Jurkat, Clone E6-1 (cell line): ENCODE measurements around the gene TAS1R2.

Source experiments
- DNase-seq: peaks from one replicate; pipeline ENCODE4 v3.0.0-alpha.2; 2011; ENCODE audit warnings: low read depth, low spot score
- H3K4me3 ChIP-seq: 2 replicates; pipeline ENCODE4 v1.5.1; 2011; ENCODE audit warnings: mild to moderate bottlenecking, low read length, control low read depth, moderate library complexity

Gene TAS1R2

DNA sequence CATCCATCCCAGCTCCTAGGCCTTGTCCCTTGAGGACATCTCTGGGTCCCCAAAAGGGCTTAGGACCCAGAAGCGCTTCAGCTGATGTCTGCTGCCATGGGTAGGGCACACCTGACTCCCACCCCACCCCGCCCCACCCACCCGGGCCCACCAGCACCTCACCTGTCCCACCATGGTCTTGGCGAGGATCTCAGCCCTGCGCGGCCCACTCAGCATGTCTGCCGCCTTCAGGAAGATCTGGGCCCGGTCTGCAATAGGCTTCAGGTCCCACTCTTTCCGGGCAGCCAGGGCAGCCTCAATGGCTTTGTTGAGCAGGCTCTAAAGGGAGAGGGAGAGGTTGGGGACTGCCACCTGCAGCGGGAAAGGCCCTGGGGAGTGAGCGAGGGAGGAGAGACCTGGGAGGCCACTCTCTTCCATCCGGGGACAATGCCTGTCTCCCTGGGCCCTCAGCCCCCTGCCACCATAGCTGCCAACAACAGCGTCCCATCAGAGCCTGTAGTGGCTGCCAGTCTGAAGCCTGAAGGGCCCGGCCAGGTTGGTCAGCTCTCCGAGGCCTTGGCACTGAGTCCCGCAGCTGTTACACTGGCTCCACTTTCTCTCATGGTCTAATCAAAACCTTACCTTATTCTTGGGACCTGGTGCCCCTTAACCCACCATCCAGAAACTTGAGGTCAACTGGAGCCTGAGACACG lies 26.0 kb upstream of the TAS1R2 start:
- no peak for DNase-seq

DNA sequence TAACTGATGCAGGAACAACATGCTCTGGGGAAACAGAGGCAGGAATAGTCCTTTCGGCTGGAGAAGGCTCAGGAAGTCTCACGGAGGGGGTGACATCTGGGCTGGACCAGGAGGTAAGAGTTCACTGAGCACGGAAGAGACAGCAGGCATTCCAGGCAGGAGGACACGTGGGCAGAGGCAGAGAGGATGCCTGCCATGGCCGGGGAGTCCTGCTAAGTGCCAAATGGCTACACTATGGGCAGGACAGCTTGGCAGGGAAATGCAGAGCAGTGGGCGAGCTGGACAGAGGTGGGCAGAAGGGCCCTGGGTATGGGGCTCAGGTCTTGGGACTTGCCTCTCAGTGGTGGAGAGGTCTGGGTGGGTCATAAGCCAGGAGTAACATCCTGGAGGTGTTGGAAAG lies 25.3 kb upstream of the TAS1R2 start:
- no peak overlapping the region for H3K4me3 ChIP-seq
- no peak for DNase-seq

More for the DNA sequence above, 26.0 kb upstream of the TAS1R2 start:
- H3K4me3 ChIP-seq, result no peak overlapping the region

DNA sequence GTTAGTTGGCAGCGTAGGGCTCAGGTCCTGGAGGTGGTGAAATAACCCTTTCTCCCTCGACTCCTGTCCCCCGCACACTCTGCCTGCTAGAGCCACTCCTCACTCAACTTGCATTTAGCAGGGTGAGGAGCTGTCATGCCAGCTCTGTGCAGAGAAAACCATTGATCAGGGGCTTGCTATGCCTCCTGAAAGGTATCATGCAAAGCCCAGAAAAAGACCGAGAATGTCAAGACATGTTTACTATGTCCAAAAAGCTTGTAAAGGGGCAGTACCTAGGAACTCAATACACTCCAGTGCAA lies 24.9 kb upstream of the TAS1R2 start:
- no peak for DNase-seq
- no peak overlapping the region for H3K4me3 ChIP-seq

DNA sequence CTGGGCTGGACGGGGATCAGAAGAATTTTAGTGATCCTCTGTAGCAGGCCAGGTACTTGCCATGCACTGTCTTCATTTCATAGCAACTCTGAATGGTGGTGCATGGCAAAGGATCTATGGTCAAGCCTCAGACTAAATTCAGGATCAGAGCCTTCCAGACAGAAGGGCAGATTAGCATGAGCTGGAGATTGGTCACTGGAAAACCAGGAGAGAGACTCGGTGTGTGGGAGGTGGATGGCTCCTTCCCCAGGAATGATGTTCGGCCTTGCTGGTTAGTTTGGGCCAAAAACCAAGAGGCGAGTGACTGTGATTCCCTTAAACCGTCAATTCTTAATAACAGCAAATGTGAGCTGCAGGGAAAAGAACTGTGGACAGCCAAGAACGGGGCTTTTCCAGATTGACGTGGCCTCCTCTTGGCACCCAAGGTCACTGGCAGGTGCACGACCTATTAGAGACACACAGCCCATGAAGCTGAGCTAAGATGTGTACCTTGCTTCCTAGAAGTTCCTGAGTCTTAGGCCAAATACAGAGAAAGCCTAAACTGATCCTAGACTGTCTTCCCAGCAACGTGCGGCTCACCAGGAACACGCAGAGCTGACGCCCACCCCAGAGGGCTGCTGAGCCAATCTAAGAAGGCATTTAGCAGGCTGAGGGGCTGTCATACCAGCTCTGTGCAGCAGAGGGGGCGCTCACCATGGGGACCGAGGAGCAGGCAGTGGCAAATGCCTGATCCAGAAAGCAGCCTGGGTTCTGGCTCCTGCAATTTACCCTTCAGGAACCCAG lies 24.4 kb upstream of the TAS1R2 start:
- DNase-seq, result peak; percentile 44
- no peak overlapping the region for H3K4me3 ChIP-seq

DNA sequence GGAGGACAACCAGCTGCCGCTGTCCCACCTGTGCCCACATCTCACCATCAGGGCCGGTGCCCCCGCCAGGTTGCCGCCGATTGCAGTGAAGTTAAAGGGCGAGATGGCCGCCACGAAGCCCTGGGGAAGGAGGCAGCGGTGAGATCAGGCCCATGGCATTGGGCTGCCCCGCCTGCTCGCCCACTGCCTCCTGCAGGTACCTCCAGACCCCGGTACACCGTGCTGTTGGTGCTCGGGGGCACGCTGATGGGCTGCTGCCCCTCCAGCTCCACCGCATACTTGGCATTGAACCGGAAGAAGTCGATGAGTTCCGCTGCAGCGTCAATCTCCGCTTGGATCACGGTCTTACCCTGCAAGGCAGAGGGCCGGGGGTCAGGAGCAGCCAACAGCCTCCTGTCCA lies 23.6 kb upstream of the TAS1R2 start:
- H3K4me3 ChIP-seq, result no peak overlapping the region
- no peak for DNase-seq

DNA sequence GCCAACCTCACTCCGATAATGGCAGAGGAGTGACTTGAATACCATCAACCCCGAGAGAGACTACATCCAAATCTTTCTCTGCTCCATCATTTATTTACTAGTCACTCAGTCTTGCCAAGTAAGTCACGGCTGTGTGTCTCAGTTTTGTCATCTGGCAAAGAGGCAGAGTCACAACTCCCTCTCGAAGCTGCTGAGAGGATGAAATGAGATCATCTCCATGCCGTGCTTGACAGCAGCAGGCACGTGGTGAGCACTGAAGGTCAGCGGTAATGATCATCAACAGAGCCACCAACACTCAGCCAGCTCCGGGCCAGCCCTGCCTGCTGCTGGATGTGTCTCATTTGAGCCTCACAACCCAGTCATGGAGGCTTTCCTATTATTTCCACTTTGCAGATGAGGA lies 23.0 kb upstream of the TAS1R2 start:
- H3K4me3 ChIP-seq, result no peak overlapping the region
- DNase-seq, result no peak

DNA sequence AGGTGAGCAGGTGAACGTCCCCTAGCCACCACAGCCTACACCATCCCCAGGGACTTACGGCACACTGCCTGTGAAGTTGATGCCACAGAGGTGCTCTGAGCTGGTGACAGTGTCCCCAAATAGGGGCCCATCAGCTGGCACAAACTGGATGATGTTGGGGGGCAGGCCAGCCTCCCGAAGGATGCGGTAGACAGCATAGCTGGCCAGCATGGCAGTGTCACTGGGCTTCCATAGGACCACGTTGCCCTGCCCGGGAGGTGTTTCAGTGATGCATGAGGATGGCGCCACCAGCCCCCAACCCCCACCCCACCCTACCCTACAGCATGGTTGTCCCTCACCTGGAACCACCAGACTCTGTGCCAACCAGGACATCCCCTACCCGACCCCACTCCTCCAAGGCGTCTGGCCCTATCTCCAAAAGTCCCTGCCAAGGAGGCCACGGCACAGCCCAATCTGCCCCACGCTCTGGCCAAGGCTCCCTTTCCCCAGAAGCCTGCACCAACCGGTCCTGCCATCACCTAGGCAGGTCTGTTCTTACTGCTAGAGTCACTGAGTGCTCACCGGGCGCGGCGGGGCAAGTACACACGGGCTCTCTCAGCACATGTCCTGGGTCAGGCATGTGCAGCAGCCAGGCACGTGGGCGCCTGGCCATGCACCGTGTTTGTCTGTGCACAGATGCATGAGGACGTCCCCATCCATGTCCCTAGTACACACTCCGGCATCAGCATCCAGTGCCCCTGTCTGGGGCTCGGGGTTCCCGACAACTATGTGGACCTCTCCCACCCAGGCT lies 22.4 kb upstream of the TAS1R2 start:
- H3K4me3 ChIP-seq, result no peak overlapping the region
- DNase-seq, result no peak

DNA sequence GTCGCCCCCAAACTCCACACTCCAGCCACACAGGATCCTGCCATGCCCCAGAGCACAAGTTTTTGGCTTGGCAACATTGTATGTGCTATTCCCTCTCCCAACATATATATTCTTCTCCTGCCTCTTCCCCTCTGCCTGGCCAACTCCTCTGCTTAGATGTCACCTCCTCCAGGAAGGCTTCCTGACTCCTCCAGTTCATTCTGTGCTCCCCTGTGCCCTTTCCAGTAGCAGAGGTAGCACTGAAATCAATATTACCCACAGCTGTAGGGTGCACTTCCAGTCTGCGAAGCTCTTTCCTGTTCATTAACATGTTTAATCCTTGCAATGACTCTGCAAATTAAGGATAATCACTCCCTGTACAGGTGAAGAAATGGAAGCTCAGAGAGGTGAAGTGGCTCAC lies 21.7 kb upstream of the TAS1R2 start:
- no peak for DNase-seq
- H3K4me3 ChIP-seq, result no peak overlapping the region

DNA sequence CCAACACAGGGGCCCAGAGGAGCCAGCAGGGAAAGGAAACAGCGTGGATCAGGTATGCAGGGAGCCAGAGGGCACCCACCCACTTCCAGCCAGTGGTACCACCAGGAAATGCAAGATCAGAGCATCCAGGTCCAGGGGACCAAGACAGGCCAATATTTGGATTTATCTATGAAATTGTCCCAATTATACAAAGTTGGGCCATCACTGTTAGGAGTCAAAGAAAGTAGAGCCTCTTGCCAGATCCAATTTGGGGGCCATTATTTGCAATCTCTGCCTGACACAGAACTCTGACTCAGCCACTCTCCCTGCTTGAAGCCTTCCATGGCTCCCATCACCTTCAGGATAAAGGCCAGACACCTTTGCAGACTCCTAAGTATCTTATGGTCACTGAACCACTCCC lies 21.1 kb upstream of the TAS1R2 start:
- no peak overlapping the region for H3K4me3 ChIP-seq
- DNase-seq, result no peak

DNA sequence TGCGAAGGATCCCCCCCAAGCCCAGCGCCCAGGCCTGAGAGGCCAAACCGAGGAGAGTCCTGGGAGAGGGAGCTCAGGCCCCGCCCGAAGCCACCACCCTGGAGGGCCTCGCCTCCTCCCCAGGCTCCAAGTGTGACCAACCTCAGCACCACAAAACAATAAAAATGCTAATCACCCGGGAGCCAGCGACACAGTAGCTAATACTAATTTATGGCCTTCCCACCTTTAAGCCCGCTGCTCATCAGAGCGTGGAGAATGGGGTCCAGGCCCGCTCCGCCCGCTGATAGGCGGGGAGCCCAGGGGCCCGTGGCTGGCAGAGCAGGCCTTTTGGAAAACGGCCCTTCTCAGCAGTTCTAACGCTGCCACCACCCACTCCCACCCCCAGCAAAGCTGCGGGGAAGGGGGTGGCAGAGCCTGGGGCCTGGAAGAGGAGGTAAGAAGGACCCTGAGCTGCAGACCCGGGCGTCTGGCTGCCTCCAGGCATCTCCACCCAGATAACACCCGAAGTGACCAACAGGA lies 20.4 kb upstream of the TAS1R2 start:
- no peak for DNase-seq

DNA sequence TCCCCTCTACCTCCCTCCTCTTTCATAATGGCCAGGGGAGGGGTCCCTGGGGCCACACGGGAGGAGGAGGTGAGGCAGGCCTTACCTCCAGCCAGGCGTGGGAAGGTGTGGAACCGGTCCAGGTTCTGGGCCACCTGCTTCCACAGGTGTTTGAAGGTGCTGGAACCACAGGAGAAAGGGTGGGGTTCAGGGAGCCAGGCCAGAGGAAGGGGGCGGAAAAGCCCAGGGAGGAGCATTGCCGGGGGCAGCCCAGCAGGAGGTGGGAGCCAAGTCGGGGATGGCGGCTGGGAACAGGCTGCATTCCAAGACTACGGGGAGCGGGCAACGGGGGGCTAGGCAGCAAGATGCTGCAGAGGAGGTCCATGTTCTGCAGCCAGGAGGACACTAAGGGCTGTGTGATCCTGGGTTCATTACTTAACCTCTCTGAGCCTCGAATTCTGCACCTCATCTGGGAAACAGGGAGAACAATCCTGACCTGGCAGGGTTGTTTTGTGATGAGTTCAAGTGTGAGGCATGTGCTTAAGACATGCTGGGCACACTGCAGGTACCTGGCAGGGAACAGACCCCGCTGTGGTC lies 19.8 kb upstream of the TAS1R2 start:
- no peak for DNase-seq
- H3K4me3 ChIP-seq, result no peak overlapping the region

More for the DNA sequence above, 20.4 kb upstream of the TAS1R2 start:
- H3K4me3 ChIP-seq, result no peak overlapping the region

DNA sequence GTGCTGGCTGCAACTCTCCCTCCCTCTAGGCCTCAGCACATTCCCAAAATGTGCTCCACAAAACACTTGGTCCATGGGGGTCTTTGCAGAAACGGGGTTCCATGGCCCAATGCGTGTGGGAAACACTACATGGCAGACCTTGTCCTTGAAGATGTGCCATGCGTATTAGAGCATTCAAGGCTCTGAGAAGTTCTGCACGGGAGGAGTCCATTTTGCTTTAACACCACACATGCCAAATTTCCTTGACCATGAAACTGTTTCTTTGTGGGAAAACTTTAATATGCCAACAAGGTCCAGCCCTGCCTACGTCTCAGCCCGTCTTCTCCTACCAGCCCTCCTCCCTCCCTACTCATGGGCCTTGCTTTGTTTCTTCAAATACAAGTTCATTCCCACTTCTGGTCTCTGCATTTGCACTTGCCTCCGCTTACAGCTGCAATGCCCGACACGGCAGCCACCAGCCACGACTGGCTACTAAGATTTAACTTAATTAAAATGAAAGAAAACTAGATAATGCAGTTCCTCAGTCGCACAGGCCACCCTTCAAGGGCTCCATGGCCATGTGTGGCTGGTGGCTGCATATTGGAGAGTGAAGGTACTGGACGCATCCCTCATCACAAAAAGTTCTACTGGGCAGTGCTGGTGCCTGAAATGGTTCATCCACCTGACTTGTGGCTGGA lies 19.2 kb upstream of the TAS1R2 start:
- no peak overlapping the region for H3K4me3 ChIP-seq
- DNase-seq, result no peak

DNA sequence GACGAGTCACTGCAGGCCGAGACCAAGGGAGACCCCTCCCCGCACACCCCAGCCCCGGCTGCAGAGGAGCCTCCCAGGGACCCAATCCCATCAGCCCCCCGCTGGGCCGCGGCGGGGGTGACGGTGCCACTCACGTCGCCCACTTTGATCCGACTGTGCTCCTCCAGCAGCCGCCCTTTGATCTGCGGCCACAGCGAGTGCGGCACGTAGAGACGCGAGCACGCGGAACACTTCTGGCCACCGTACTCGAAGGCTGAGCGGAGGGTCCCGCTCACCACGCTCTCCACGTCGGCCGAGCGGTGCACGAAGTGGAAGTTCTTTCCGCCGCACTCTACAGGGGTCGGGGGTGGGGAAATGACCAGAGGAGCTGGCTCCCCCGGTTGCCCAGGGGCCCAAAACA lies 17.8 kb upstream of the TAS1R2 start:
- DNase-seq, result no peak
- H3K4me3 ChIP-seq, result no peak overlapping the region

DNA sequence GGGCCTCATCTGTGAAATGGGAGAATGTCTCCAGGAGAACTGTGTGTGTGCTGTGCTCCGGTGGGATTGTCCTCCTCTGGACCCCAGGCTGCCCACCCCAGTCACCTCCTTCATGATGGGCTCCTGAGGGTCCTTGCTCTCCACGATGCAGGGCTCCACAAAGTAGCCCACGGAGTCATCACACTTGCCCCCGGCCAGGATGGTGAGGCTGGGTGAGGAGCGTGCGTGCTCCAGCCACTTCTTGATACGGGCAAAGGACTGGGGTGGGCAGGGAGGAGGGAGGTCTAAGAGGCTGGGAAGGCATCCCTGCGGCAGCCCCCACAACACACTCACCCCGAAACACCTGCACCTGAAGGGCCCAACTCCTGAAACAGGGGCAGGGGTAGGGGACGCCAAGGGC lies 16.8 kb upstream of the TAS1R2 start:
- H3K4me3 ChIP-seq, result no peak overlapping the region
- DNase-seq, result no peak

DNA sequence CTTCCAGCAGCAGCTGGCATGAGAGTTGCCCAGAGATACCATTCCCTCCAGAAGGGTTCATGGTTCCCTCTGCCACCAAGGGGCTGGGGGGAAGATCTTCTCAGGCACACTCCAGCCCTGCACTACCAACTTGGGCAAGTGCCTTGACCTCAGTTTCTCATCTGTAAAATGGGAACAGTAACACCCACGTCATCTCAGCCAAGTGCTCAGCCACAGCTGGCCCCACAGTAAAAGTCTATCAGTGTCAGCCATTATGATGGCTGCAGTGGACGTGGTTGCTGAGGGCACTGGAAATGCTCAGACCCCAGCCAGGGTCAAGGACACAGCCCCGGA lies 16.3 kb upstream of the TAS1R2 start:
- DNase-seq, result no peak
- H3K4me3 ChIP-seq, result no peak overlapping the region

DNA sequence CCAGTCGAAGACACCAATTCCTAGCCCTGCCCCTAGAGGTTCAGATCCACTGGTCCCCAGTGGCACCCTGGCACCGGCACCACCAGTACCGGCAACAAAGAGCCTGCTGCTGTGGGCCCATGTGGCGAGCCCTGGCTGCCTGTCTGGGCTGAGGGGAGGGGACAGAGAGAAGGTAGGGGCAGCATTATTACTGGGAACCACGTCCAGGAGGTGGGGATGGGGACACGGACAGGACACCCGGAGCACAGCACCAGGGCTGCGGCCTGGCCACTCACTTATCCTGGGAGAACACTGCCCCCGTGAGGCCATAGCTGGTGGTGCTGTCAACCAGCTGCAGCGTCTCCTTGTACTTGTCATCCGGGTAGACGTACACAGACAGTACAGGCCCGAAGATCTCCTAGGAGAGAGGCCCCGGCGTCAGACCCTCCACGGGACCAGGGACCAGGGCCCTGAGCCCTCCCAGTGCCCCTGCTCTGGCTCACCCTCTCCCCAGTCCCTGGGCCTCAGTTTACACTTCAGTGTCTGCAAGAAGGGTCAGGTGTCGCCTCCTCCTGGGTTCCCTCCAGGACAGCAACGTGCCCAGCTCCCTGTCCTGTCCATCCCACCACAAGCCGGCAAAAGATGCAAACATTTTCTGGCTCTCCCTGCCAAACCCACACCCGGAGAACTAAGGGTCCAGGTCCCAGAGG lies 15.8 kb upstream of the TAS1R2 start:
- no peak overlapping the region for H3K4me3 ChIP-seq
- DNase-seq, result peak; percentile 72

DNA sequence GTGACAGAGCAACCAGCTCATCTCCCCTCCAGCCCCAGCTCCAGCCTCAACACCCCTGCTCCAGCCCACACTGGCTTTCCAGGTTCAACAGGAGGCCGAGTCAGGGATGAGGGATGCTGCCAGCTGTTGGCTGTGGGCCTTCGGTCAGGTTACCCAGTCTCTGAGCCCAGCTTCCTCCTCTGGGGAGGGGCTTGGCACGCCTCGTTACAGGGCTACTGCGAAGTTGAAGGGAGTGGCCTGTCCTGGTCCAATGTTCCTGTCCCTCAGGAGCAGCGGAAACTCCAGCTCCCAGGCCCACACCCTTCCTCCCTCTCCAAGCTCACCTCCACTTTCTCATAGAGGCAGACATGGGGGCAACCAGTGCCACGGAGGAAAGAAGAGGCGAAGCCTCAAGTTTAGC lies 15.1 kb upstream of the TAS1R2 start:
- no peak for DNase-seq
- no peak overlapping the region for H3K4me3 ChIP-seq

DNA sequence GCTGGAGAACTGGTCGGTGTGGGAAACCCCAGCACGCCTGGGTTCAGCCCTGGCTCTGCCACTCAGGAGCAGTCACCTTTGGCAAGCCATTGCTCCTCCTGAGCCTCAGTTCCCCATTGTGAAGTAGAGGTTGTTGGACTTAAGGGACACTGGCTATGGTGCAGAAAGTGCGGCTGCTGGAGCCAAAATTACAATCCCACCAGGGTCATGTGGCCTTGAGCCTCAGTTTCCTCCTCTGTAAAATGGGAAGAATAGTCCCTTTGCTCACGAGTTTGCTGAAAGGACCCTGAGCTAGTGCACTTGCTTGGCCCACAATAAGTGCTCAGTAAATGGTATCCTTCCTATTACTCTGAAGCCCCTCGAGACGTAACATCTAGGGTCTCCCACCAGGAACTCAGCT lies 14.6 kb upstream of the TAS1R2 start:
- no peak overlapping the region for H3K4me3 ChIP-seq
- DNase-seq, result no peak

DNA sequence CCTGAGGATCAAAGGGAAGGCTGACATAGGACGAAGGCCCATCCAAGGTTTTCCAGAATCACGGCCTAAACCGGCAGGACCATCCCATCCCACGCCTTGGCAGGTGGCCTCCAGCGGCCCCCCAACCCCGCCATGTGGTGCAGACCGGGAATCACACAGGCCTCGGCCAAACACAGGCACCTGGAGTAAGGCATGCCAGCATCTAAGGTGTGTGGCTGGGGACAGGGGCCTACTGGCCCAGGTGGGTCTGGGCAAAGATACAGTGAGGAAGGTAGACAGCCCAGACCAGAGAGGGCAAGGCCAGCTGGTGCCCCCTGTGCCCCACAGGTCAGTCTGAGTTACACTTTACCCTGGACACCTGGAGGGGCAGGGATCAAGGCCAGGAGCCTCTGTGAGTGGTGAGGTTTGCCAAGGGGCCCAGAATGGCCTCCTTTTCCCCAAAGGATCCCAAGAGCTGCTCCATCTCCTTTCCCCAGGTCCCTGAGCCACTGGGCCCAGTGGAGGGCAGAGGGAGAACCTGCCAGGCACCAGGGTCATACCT lies 12.7 kb upstream of the TAS1R2 start:
- H3K4me3 ChIP-seq, result no peak overlapping the region
- no peak for DNase-seq
